ENCODE measurements around the gene EEFSEC.

The EEFSEC gene

GRCh38 chr3:128342701-128343180, 189.5 kb downstream of the EEFSEC start:
- H3K9me3 Mint-ChIP-seq, result no peaks in the 10 kb centered on the region
- no peaks in the 10 kb centered on the region for H3K4me1 Mint-ChIP-seq (ENCODE audit: low read depth)
- no peak overlapping the region for H3K4me3 Mint-ChIP-seq
- H3K27me3 Mint-ChIP-seq (ENCODE audit: low read depth), result no peaks in the 10 kb centered on the region
- no peak overlapping the region for H3K27ac Mint-ChIP-seq
- peaks cover 2% of the 10 kb centered on the region for H3K36me3 Mint-ChIP-seq (ENCODE audit: low read depth)

GRCh38 chr3:128343287-128344051, 190.2 kb downstream of the EEFSEC start:
- no peaks in the 10 kb centered on the region for H3K9me3 Mint-ChIP-seq
- H3K27me3 Mint-ChIP-seq (ENCODE audit: low read depth), result no peaks in the 10 kb centered on the region
- no peak overlapping the region for H3K4me3 Mint-ChIP-seq
- no peak overlapping the region for H3K27ac Mint-ChIP-seq
- no peaks in the 10 kb centered on the region for H3K4me1 Mint-ChIP-seq (ENCODE audit: low read depth)
- H3K36me3 Mint-ChIP-seq (ENCODE audit: low read depth), result peaks cover 2% of the 10 kb centered on the region

GRCh38 chr3:128344052-128344735, 190.9 kb downstream of the EEFSEC start:
- peaks cover 2% of the 10 kb centered on the region for H3K36me3 Mint-ChIP-seq (ENCODE audit: low read depth)
- no peak overlapping the region for H3K4me3 Mint-ChIP-seq

GRCh38 chr3:128345196-128345595, 191.9 kb downstream of the EEFSEC start:
- Mint-ChIP-seq H3K4me1 (ENCODE audit: low read depth) (no peaks in the 10 kb centered on the region), H3K4me3 (no peak overlapping the region), H3K36me3 (ENCODE audit: low read depth) (peaks cover 2% of the 10 kb centered on the region), H3K9me3 (no peaks in the 10 kb centered on the region), H3K27me3 (ENCODE audit: low read depth) (no peaks in the 10 kb centered on the region), H3K27ac (no peak overlapping the region)

More at GRCh38 chr3:128344052-128344735, 190.9 kb downstream of the EEFSEC start:
- no peaks in the 10 kb centered on the region for H3K9me3 Mint-ChIP-seq
- H3K27ac Mint-ChIP-seq, result no peak overlapping the region
- no peaks in the 10 kb centered on the region for H3K4me1 Mint-ChIP-seq (ENCODE audit: low read depth)
- no peaks in the 10 kb centered on the region for H3K27me3 Mint-ChIP-seq (ENCODE audit: low read depth)

GRCh38 chr3:128346562-128346961, 193.3 kb downstream of the EEFSEC start:
- Mint-ChIP-seq H3K27ac (no peak overlapping the region), H3K27me3 (ENCODE audit: low read depth) (no peaks in the 10 kb centered on the region), H3K4me1 (ENCODE audit: low read depth) (no peaks in the 10 kb centered on the region), H3K36me3 (ENCODE audit: low read depth) (peaks cover 2% of the 10 kb centered on the region), H3K9me3 (no peaks in the 10 kb centered on the region), H3K4me3 (no peak overlapping the region)

- Mint-ChIP-seq H3K36me3 (ENCODE audit: low read depth) (peaks cover 2% of the 10 kb centered on the region), H3K4me1 (ENCODE audit: low read depth) (no peaks in the 10 kb centered on the region), H3K27ac (no peak overlapping the region), H3K27me3 (ENCODE audit: low read depth) (no peaks in the 10 kb centered on the region), H3K4me3 (no peak overlapping the region), H3K9me3 (no peaks in the 10 kb centered on the region)
Measured at GRCh38 chr3:128347282-128347681, 194.0 kb downstream of the EEFSEC start.

- Mint-ChIP-seq H3K27ac (no peak overlapping the region), H3K4me3 (no peak overlapping the region), H3K27me3 (ENCODE audit: low read depth) (no peaks in the 10 kb centered on the region), H3K9me3 (no peaks in the 10 kb centered on the region), H3K36me3 (ENCODE audit: low read depth) (peaks cover 2% of the 10 kb centered on the region), H3K4me1 (ENCODE audit: low read depth) (no peaks in the 10 kb centered on the region)
Measured at GRCh38 chr3:128348075-128348474, 194.8 kb downstream of the EEFSEC start.

GRCh38 chr3:128348805-128349531, 195.7 kb downstream of the EEFSEC start:
- Mint-ChIP-seq H3K36me3 (ENCODE audit: low read depth) (peaks cover 2% of the 10 kb centered on the region), H3K4me3 (no peak overlapping the region), H3K4me1 (ENCODE audit: low read depth) (no peaks in the 10 kb centered on the region), H3K27ac (no peak overlapping the region), H3K9me3 (no peaks in the 10 kb centered on the region), H3K27me3 (ENCODE audit: low read depth) (no peaks in the 10 kb centered on the region)

- Mint-ChIP-seq H3K4me3 (no peak overlapping the region), H3K27me3 (ENCODE audit: low read depth) (no peaks in the 10 kb centered on the region), H3K27ac (no peak overlapping the region), H3K36me3 (ENCODE audit: low read depth) (no peaks in the 10 kb centered on the region), H3K4me1 (ENCODE audit: low read depth) (no peaks in the 10 kb centered on the region), H3K9me3 (no peaks in the 10 kb centered on the region)
Measured at GRCh38 chr3:128349963-128350599, 196.8 kb downstream of the EEFSEC start.

- Mint-ChIP-seq H3K9me3 (no peaks in the 10 kb centered on the region), H3K27ac (no peak overlapping the region), H3K36me3 (ENCODE audit: low read depth) (no peaks in the 10 kb centered on the region), H3K4me1 (ENCODE audit: low read depth) (no peaks in the 10 kb centered on the region), H3K4me3 (no peak overlapping the region), H3K27me3 (ENCODE audit: low read depth) (no peaks in the 10 kb centered on the region)
Measured at GRCh38 chr3:128351546-128351945, 198.3 kb downstream of the EEFSEC start.

GRCh38 chr3:128352326-128352725, 199.0 kb downstream of the EEFSEC start:
- Mint-ChIP-seq H3K27ac (no peak overlapping the region), H3K4me3 (no peak overlapping the region), H3K27me3 (ENCODE audit: low read depth) (no peaks in the 10 kb centered on the region), H3K36me3 (ENCODE audit: low read depth) (no peaks in the 10 kb centered on the region), H3K9me3 (no peaks in the 10 kb centered on the region), H3K4me1 (ENCODE audit: low read depth) (no peaks in the 10 kb centered on the region)

- Mint-ChIP-seq H3K4me1 (ENCODE audit: low read depth) (no peaks in the 10 kb centered on the region), H3K36me3 (ENCODE audit: low read depth) (no peaks in the 10 kb centered on the region), H3K9me3 (no peaks in the 10 kb centered on the region), H3K27ac (no peak overlapping the region), H3K27me3 (ENCODE audit: low read depth) (no peaks in the 10 kb centered on the region), H3K4me3 (no peak overlapping the region)
Measured at GRCh38 chr3:128353361-128353965, 200.2 kb downstream of the EEFSEC start.

- no peaks in the 10 kb centered on the region for H3K4me1 Mint-ChIP-seq (ENCODE audit: low read depth)
- H3K4me3 Mint-ChIP-seq, result no peak overlapping the region
- no peaks in the 10 kb centered on the region for H3K36me3 Mint-ChIP-seq (ENCODE audit: low read depth)
- H3K27ac Mint-ChIP-seq, result no peak overlapping the region
- no peaks in the 10 kb centered on the region for H3K27me3 Mint-ChIP-seq (ENCODE audit: low read depth)
- no peaks in the 10 kb centered on the region for H3K9me3 Mint-ChIP-seq
Measured at GRCh38 chr3:128353991-128354687, 200.9 kb downstream of the EEFSEC start.

Data from T-helper 1 cell treated with Interleukin-12 subunit alpha and Interleukin-12 subunit beta and Interleukin-4 antibody, amounts not matched to agents 30 μg/mL and 1 μg/mL, for 36 hours (primary cell).